HG03354 (cell line): Measurements from ENCODE around the gene ESYT2.

Experiments used
- ATAC-seq: cut with Tn5 transposase; IDR thresholded peaks from one replicate; pipeline ENCODE4 v1.9.1; 2021; ENCODE audit warnings: mild to moderate bottlenecking; ENCODE audit not compliant: unreplicated experiment, poor library complexity, severe bottlenecking

Gene ESYT2

GRCh38 chr7:158778471-158778870 lies 50.8 kb downstream of the ESYT2 start:
- ATAC-seq: no peak

- ATAC-seq: no peak
Measured at GRCh38 chr7:158777793-158778192, 51.5 kb downstream of the ESYT2 start.

- ATAC-seq: no peak
Measured at GRCh38 chr7:158776474-158776873, 52.8 kb downstream of the ESYT2 start.

- ATAC-seq: no peak
Measured at GRCh38 chr7:158774952-158775351, 54.4 kb downstream of the ESYT2 start.

- no peak for ATAC-seq
Measured at GRCh38 chr7:158772916-158773315, 56.4 kb downstream of the ESYT2 start.

- no peak for ATAC-seq
Measured at GRCh38 chr7:158771213-158771834, 58.0 kb downstream of the ESYT2 start.

- ATAC-seq: no peak
Measured at GRCh38 chr7:158767707-158768106, 61.6 kb downstream of the ESYT2 start.

- ATAC-seq: peak; percentile 53
Measured at GRCh38 chr7:158766570-158767281, 62.6 kb downstream of the ESYT2 start.

GRCh38 chr7:158765020-158765419 lies 64.3 kb downstream of the ESYT2 start:
- ATAC-seq: no peak

GRCh38 chr7:158763454-158764033 lies 65.8 kb downstream of the ESYT2 start:
- no peak for ATAC-seq

GRCh38 chr7:158761945-158762344 lies 67.4 kb downstream of the ESYT2 start:
- ATAC-seq: no peak

GRCh38 chr7:158760936-158761335 lies 68.4 kb downstream of the ESYT2 start:
- no peak for ATAC-seq

- ATAC-seq: no peak
Measured at GRCh38 chr7:158760445-158760764, 68.9 kb downstream of the ESYT2 start.

GRCh38 chr7:158759749-158760444 lies 69.4 kb downstream of the ESYT2 start:
- ATAC-seq: no peak

GRCh38 chr7:158759245-158759614 lies 70.1 kb downstream of the ESYT2 start:
- ATAC-seq: no peak

- no peak for ATAC-seq
Measured at GRCh38 chr7:158758586-158759244, 70.6 kb downstream of the ESYT2 start.

- ATAC-seq: no peak
Measured at GRCh38 chr7:158757404-158757989, 71.8 kb downstream of the ESYT2 start.

- ATAC-seq: no peak
Measured at GRCh38 chr7:158754746-158755444, 74.4 kb downstream of the ESYT2 start.

- ATAC-seq: no peak
Measured at GRCh38 chr7:158753900-158754299, 75.4 kb downstream of the ESYT2 start.
